ENCODE data around the gene KIF6.
"Not testable (repeated sequence)": the region's sequence is repeated elsewhere in the genome, so short reads cannot be mapped to it uniquely, and the experiment has no call there.

Gene KIF6

DNA sequence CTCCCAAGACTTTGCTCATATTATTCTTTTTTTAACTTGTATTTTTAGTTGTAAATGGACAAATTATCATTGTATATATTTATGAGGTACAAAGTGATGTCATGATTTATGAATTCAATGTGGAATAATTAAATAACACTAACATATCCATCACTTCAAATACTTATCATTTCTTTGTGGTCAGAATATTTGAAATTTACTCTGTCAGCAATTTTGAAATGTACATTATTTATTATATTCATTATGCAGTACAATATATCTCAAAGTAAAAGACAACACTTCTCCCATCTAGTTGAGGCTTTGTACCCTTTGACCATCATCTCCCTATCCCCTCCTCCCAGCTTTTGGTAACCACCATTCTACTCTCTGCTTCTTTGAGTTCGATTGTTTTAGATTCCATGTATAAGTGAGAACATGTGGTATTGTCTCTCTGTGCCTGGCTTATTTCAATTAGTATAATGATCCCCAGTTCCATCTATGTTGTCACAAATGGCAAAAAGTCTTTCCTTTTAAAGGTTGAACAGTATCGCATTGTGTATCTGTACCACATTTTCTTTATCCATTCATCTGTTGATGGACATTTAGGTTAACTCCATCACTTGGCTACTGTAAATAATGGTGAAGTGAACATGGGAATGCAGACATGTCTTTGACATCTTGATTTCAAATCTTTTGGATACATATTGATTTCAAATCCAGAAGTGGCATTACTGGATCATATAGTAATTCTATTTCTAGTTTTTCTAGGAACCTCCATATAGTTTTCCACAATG is 197.2 kb downstream of the KIF6 start:
- Histone ChIP-seq H3K9ac (ENCODE audit: low read depth, low read length) (no peak overlapping the region), H3K4me1 (ENCODE audit: control insufficient read depth, insufficient read depth, low read length) (no peaks in the 10 kb centered on the region), H3K9me3 (ENCODE audit: control insufficient read depth, insufficient read depth, low read length) (peaks cover 5% of the 10 kb centered on the region), H3K36me3 (ENCODE audit: control insufficient read depth, insufficient read depth, low read length) (no peaks in the 10 kb centered on the region), H3K27me3 (ENCODE audit: control insufficient read depth, insufficient read depth, low read length) (no peaks in the 10 kb centered on the region), H3K4me3 (ENCODE audit: low read depth, low read length) (no peak overlapping the region)

DNA sequence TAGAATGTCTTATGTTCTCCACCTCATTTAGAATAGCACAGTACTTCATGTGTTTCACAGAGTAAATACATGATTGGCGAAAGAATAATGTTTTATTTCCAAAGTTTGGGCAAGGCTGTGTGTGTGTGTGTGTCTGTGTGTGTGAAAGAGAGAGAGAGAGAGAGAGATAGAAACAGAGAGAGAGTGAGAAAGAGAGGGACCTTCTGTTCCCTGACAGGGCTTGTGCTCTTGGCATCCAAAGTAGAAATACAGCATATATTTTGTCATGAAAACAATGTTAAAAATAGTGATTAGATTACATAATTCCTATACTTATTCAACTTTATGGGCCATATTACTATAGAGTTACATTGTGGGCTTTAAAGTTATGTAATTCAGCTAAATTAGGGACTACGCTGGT is 201.2 kb downstream of the KIF6 start:
- H3K9me3 ChIP-seq (ENCODE audit: control insufficient read depth, insufficient read depth, low read length), result no peaks in the 10 kb centered on the region
- H3K4me1 ChIP-seq (ENCODE audit: control insufficient read depth, insufficient read depth, low read length), result no peaks in the 10 kb centered on the region
- H3K36me3 ChIP-seq (ENCODE audit: control insufficient read depth, insufficient read depth, low read length), result no peaks in the 10 kb centered on the region
- H3K27me3 ChIP-seq (ENCODE audit: control insufficient read depth, insufficient read depth, low read length), result no peaks in the 10 kb centered on the region
- no peak overlapping the region for H3K9ac ChIP-seq (ENCODE audit: low read depth, low read length)
- no peak overlapping the region for H3K4me3 ChIP-seq (ENCODE audit: low read depth, low read length)

DNA sequence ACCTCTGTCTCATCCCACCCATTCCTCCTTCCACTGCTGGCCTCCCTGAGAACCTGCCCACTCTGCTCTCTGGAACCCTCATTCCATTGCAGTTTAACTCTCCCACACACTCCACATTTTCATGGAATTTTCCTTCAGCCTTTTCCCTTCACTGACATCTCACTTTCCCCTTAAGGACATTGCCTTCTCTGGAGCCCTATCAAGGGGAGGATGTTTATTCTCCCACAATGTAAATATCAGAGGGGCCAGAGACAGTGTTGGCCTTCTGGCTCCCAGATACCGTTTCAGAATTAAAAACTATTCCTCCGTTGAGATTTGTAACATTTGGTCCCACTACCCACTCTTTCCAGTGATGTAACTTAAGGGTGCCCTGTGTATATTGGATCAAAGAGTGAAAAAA is 203.2 kb downstream of the KIF6 start:
- H3K27me3 ChIP-seq (ENCODE audit: control insufficient read depth, insufficient read depth, low read length), result no peaks in the 10 kb centered on the region
- no peak overlapping the region for H3K9ac ChIP-seq (ENCODE audit: low read depth, low read length)
- H3K9me3 ChIP-seq (ENCODE audit: control insufficient read depth, insufficient read depth, low read length), result no peaks in the 10 kb centered on the region
- no peaks in the 10 kb centered on the region for H3K36me3 ChIP-seq (ENCODE audit: control insufficient read depth, insufficient read depth, low read length)
- no peak overlapping the region for H3K4me3 ChIP-seq (ENCODE audit: low read depth, low read length)
- no peaks in the 10 kb centered on the region for H3K4me1 ChIP-seq (ENCODE audit: control insufficient read depth, insufficient read depth, low read length)

DNA sequence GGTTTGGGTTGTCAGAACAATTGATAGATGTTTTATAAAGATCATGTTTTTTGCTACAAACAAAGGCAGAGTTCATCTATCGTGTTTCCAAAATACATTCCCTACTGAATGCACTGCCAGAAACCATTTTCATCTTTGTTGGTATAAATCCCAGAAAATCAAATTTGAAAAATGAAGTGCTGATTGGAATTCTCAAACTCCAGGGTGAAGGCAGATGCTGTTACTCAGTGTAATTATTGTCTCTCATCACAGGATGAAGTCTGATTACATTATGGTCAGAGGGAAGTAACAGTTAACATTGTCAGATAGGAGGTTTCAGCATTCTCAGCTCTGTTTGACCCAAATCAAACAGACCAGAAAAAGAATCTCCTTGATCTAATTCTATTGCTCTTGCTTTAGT is 204.3 kb downstream of the KIF6 start:
- H3K4me1 ChIP-seq (ENCODE audit: control insufficient read depth, insufficient read depth, low read length), result no peaks in the 10 kb centered on the region
- H3K9ac ChIP-seq (ENCODE audit: low read depth, low read length), result no peak overlapping the region
- H3K36me3 ChIP-seq (ENCODE audit: control insufficient read depth, insufficient read depth, low read length), result no peaks in the 10 kb centered on the region
- H3K27me3 ChIP-seq (ENCODE audit: control insufficient read depth, insufficient read depth, low read length), result no peaks in the 10 kb centered on the region
- no peak overlapping the region for H3K4me3 ChIP-seq (ENCODE audit: low read depth, low read length)
- H3K9me3 ChIP-seq (ENCODE audit: control insufficient read depth, insufficient read depth, low read length), result no peaks in the 10 kb centered on the region

DNA sequence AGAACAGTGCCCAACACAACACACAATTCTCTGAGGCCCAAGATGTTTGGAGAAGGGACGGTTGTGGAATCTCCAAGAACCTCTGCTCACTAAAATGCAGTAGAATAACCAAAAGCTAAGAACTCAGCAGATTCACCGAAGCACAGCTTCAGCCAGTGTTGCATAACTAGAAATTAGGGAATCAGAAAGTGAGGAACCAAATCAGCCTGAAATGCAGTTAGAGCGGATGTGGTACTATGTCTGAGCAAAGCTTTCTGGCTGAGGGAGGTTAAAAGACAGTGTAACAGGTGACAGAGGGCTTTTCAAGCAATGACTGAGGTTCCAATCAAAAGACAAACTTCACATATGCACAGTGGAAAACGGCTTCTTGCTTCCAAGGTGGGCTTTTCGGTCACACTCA is 204.8 kb downstream of the KIF6 start:
- H3K9me3 ChIP-seq (ENCODE audit: control insufficient read depth, insufficient read depth, low read length), result no peaks in the 10 kb centered on the region
- H3K27me3 ChIP-seq (ENCODE audit: control insufficient read depth, insufficient read depth, low read length), result no peaks in the 10 kb centered on the region
- H3K9ac ChIP-seq (ENCODE audit: low read depth, low read length), result no peak overlapping the region
- no peak overlapping the region for H3K4me3 ChIP-seq (ENCODE audit: low read depth, low read length)
- no peaks in the 10 kb centered on the region for H3K4me1 ChIP-seq (ENCODE audit: control insufficient read depth, insufficient read depth, low read length)
- H3K36me3 ChIP-seq (ENCODE audit: control insufficient read depth, insufficient read depth, low read length), result no peaks in the 10 kb centered on the region

DNA sequence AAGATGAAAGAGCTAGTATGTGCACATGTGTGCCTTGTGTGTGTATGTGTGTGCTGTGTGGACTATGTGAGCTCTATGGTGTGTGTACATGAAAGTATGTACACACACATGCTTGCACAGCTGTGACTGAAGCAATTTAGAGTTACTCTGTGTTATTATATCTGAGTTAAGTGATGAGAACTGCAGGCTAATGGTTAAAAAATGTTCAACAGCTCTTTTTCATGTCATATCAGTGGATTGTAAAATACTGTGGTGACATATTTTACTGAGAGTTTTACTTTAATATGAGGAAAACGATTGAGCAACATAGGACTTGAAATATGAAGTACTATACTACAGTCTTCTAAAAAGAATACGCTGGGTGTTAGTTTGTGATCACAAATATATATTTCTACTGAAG is 207.0 kb downstream of the KIF6 start:
- no peaks in the 10 kb centered on the region for H3K4me1 ChIP-seq (ENCODE audit: control insufficient read depth, insufficient read depth, low read length)
- no peak overlapping the region for H3K9ac ChIP-seq (ENCODE audit: low read depth, low read length)
- H3K27me3 ChIP-seq (ENCODE audit: control insufficient read depth, insufficient read depth, low read length), result no peaks in the 10 kb centered on the region
- H3K9me3 ChIP-seq (ENCODE audit: control insufficient read depth, insufficient read depth, low read length), result no peaks in the 10 kb centered on the region
- H3K36me3 ChIP-seq (ENCODE audit: control insufficient read depth, insufficient read depth, low read length), result no peaks in the 10 kb centered on the region
- H3K4me3 ChIP-seq (ENCODE audit: low read depth, low read length), result no peak overlapping the region

DNA sequence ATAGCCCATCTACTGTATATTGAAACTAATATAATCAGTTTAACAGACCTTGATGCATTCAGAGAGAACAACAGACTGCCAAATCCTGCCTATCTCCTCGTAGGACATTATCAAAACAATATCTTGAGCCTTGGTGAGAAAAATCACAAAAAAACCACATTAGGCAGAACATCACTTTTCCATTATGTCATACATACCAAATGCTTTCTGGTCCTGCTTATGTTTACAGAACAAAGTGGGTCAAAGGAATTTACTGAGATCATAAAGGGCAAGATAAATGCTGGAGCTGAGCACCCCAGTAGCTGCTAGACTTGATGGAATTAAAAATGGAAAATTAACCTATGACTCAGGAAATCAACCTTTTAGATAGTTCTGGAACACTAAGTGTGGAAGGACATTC is 207.5 kb downstream of the KIF6 start:
- no peak overlapping the region for H3K4me3 ChIP-seq (ENCODE audit: low read depth, low read length)
- H3K36me3 ChIP-seq (ENCODE audit: control insufficient read depth, insufficient read depth, low read length), result no peaks in the 10 kb centered on the region
- H3K9ac ChIP-seq (ENCODE audit: low read depth, low read length), result no peak overlapping the region
- no peaks in the 10 kb centered on the region for H3K27me3 ChIP-seq (ENCODE audit: control insufficient read depth, insufficient read depth, low read length)
- no peaks in the 10 kb centered on the region for H3K4me1 ChIP-seq (ENCODE audit: control insufficient read depth, insufficient read depth, low read length)
- no peaks in the 10 kb centered on the region for H3K9me3 ChIP-seq (ENCODE audit: control insufficient read depth, insufficient read depth, low read length)

DNA sequence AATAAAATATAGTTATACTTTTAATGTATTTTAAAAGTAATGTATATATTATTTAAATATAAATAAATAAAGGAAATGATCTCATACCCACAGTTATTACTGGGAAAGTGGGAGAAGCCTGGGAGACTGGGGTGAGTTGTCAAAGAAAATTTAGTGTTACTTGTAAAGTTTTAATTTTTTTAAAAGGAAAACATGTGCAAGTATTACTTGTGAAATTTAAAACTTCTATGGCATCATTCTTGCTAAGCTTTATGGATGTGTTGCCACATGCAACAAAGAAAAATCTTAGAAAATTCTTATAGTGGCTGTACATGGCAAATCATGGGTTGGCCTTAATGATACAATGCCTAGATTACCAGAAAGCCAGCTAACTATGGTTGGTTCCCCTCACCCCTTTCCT is 208.7 kb downstream of the KIF6 start:
- Histone ChIP-seq H3K27me3 (ENCODE audit: control insufficient read depth, insufficient read depth, low read length) (no peaks in the 10 kb centered on the region), H3K36me3 (ENCODE audit: control insufficient read depth, insufficient read depth, low read length) (no peaks in the 10 kb centered on the region), H3K9me3 (ENCODE audit: control insufficient read depth, insufficient read depth, low read length) (no peaks in the 10 kb centered on the region), H3K9ac (ENCODE audit: low read depth, low read length) (no peak overlapping the region), H3K4me1 (ENCODE audit: control insufficient read depth, insufficient read depth, low read length) (no peaks in the 10 kb centered on the region), H3K4me3 (ENCODE audit: low read depth, low read length) (no peak overlapping the region)

DNA sequence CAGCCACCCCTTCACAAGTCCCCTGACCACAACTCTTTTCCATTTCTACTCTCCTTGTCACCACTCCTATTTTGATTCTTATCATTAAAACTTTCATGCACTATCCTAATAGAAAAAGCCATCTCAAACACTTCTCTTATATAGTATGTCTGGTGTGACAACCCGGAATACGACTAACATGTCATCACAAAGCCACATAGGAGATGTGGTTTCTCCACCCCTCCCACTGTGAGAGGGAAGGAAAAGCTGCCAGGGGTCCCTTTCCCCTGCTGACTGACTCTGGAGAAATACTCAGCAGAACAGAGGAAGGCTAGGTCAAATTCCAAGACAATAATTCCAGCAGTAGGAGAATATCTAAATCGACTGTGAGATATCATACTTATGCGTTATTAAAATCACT is 209.7 kb downstream of the KIF6 start:
- Histone ChIP-seq H3K36me3 (ENCODE audit: control insufficient read depth, insufficient read depth, low read length) (no peaks in the 10 kb centered on the region), H3K27me3 (ENCODE audit: control insufficient read depth, insufficient read depth, low read length) (no peaks in the 10 kb centered on the region), H3K9ac (ENCODE audit: low read depth, low read length) (no peak overlapping the region), H3K9me3 (ENCODE audit: control insufficient read depth, insufficient read depth, low read length) (no peaks in the 10 kb centered on the region), H3K4me3 (ENCODE audit: low read depth, low read length) (no peak overlapping the region), H3K4me1 (ENCODE audit: control insufficient read depth, insufficient read depth, low read length) (no peaks in the 10 kb centered on the region)

DNA sequence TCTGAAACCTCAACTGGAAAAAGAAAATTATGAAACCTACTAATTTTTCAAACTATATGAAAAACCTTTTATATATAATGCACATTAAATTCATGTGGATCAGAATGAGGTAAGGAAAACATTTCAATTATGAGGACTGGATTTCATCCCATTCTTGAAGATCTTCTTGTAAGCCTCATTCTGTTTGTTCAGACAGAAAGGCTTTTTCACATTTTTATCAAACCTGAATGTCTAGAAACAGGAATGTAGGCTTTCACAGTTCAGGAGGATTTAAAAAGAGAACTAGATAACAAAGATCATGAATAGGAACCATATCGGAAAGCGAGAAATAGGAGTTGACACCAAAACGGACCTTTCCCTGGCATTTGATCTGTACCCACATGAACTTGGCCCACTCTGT is 210.2 kb downstream of the KIF6 start:
- H3K4me1 ChIP-seq (ENCODE audit: control insufficient read depth, insufficient read depth, low read length), result no peaks in the 10 kb centered on the region
- H3K4me3 ChIP-seq (ENCODE audit: low read depth, low read length), result no peak overlapping the region
- no peaks in the 10 kb centered on the region for H3K9me3 ChIP-seq (ENCODE audit: control insufficient read depth, insufficient read depth, low read length)
- H3K9ac ChIP-seq (ENCODE audit: low read depth, low read length), result no peak overlapping the region
- H3K36me3 ChIP-seq (ENCODE audit: control insufficient read depth, insufficient read depth, low read length), result no peaks in the 10 kb centered on the region
- H3K27me3 ChIP-seq (ENCODE audit: control insufficient read depth, insufficient read depth, low read length), result no peaks in the 10 kb centered on the region

DNA sequence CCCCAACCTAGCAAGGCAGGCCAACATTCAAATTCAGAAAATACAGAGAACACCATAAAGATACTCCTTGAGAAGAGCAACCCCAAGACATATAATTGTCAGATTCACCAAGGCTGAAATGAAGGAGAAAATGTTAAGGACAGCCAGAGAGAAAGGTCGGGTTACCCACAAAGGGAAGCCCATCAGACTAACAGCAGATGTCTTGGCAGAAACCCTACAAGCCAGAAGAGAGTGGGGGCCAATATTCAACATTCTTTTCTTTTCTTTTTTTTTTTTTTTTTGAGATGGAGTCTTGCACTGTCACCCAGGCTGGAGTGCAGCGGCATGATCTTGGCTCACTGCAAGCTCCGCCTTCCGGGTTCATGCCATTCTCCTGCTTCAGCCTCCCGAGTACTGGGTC is 215.4 kb downstream of the KIF6 start:
- H3K4me1 ChIP-seq (ENCODE audit: control insufficient read depth, insufficient read depth, low read length); H3K9me3 ChIP-seq (ENCODE audit: control insufficient read depth, insufficient read depth, low read length); H3K4me3 ChIP-seq (ENCODE audit: low read depth, low read length); H3K27me3 ChIP-seq (ENCODE audit: control insufficient read depth, insufficient read depth, low read length); H3K36me3 ChIP-seq (ENCODE audit: control insufficient read depth, insufficient read depth, low read length); H3K9ac ChIP-seq (ENCODE audit: low read depth, low read length): not testable (repeated sequence)

DNA sequence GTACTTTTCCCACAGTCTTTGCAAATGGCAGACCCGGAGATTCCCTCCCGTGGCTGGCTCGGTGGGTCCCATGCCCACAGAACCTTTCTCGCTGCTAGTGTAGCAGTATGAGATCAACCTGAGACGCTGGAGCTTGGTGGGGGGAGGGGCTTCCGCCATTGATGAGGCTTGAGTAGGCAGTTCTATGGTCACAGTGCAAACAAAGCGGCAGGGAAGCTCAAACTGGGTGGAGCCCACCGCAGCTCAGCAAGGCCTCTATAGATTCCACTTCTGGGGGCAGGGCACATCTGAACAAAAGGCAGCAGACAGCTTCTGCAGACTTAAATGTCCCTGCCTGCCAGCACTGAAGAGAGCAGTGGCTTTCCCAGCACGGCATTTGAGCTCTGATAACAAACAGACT is 216.7 kb downstream of the KIF6 start:
- Histone ChIP-seq H3K4me3 (ENCODE audit: low read depth, low read length) (peak overlapping the region; percentile 8), H3K27me3 (ENCODE audit: control insufficient read depth, insufficient read depth, low read length) (no peaks in the 10 kb centered on the region), H3K9ac (ENCODE audit: low read depth, low read length) (no peak overlapping the region), H3K9me3 (ENCODE audit: control insufficient read depth, insufficient read depth, low read length) (peaks cover 3% of the 10 kb centered on the region), H3K4me1 (ENCODE audit: control insufficient read depth, insufficient read depth, low read length) (no peaks in the 10 kb centered on the region), H3K36me3 (ENCODE audit: control insufficient read depth, insufficient read depth, low read length) (peaks cover 4% of the 10 kb centered on the region)

All from iPS-15b (cell line).